GM18499 (cell line): Measurements from ENCODE around the gene PBX4.
A peak's percentile ranks its signal among the peaks of the same experiment; 100 is the strongest.
"Not testable (repeated sequence)": the region's sequence is repeated elsewhere in the genome, so short reads cannot be mapped to it uniquely, and the experiment has no call there.

ENCODE experiments used
- ATAC-seq: cut with Tn5 transposase; IDR thresholded peaks from one replicate; pipeline ENCODE4 v1.9.1; 2021; ENCODE audit warnings: moderate number of reproducible peaks; ENCODE audit not compliant: insufficient read depth, unreplicated experiment

The PBX4 gene, protein sequence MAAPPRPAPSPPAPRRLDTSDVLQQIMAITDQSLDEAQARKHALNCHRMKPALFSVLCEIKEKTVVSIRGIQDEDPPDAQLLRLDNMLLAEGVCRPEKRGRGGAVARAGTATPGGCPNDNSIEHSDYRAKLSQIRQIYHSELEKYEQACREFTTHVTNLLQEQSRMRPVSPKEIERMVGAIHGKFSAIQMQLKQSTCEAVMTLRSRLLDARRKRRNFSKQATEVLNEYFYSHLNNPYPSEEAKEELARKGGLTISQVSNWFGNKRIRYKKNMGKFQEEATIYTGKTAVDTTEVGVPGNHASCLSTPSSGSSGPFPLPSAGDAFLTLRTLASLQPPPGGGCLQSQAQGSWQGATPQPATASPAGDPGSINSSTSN

GRCh38 chr19:19618219-19619051 is at the start of gene PBX4:
TSS of gene PBX4 (minus strand) at chr19:19618687. CDS start at chr19:19618629, 58 bp downstream.
- peak; percentile 93 for ATAC-seq

DNA sequence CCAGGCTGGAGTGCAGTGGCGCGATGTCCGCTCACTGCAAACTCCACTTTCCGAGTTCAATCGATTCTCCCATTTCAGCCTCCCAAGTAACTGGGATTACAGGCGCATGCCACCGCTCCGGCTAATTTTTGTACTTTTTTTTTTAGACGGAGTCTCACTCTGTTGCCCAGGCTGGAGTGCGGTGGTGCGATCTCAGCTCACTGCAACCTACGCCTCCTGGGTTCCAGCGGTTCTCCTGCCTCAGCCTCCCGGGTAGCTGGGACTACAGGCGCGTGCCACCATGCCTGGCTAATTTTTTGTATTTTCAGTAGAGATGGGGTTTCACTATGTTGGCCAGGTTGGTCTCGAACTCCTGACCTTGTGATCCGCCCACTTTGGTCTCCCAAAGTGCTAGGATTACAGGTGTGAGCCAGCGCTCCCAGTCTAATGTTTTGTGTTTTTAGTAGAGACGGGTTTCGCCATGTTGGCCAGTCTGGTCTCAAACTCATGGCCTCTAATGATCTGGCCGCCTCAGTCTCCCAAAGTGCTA is 47.0 kb upstream of the PBX4 start:
- not testable (repeated sequence) for ATAC-seq

GRCh38 chr19:19663256-19664120 is 45.0 kb upstream of the PBX4 start, which contains the start of gene ATP13A1:
TSS of gene ATP13A1 (minus strand) at chr19:19663676. CDS start at chr19:19663666, 10 bp downstream.
- ATAC-seq, result peak; percentile 48

- no peak for ATAC-seq
These were observed 44.4 kb upstream of the PBX4 start for GRCh38 chr19:19662871-19663255.

DNA sequence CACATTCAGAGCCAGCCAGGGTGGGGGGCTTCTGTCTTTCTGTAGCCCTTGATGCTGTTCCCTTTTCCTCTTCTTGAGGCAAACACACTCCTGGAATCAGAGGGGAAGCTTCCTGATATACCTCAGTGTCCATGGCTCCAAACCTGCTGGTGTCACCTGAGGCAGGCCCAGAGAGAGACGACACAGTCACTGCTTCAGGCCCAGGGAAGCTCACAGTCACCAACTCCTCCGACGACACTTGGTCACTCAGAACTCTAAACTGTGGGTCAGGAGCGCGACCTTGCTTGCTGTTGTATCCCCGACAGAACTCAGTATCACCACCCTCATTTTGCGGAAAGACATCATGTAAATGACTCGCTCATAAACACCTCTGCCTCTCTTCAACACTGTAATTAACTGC is 43.9 kb upstream of the PBX4 start:
- ATAC-seq, result no peak

DNA sequence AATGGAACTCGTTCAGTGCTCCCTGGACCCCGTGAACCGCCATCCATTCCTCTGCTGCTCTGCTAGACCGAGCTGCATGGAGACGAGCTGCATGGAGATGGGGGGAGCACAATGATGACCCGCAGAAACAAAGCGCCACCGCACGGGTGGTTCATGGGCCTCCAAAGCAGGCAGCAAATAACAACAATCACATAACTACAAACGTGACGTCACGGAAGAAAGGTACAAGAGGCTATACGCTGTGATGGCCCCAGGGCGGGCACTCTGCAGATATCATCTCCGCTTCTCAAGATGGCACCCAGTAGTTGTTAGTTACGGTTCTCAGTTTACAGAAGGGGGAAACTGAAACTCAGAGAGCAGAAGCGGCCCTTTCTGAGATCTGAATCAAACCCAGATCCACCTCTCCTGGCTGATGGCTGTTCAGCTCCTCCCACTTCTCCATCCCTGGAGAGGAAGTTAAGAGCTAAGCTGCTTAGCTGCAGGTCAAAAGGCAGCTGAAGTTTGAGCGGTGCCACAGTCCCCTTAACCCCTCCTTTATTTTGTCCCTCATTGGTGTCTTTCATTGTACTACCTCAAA is 43.3 kb upstream of the PBX4 start:
- no peak for ATAC-seq

GRCh38 chr19:19661141-19661674 is 42.7 kb upstream of the PBX4 start:
- no peak for ATAC-seq

- no peak for ATAC-seq
These were observed 41.3 kb upstream of the PBX4 start for GRCh38 chr19:19659646-19660245.

DNA sequence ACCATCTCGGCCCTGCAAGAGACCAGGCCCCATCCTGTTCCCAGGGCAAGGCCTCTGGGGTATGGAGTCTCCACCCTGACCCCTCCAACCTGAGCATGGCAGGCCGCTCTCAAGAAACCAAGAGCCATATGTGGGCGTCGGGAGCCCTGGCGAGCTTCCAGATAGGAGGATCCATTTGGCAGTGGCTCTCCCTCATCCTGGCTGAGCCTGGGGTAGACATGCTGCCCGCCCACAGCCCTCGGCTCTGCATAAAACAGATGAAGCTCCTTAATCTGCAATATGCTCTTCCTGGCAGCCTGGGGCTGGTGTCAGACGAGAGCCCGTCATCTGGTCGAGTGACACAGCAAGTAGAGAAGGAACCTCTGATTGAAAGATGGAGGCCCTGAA is 38.9 kb upstream of the PBX4 start:
- no peak for ATAC-seq

- ATAC-seq, result no peak
These were observed 38.2 kb upstream of the PBX4 start for GRCh38 chr19:19656451-19657396.

DNA sequence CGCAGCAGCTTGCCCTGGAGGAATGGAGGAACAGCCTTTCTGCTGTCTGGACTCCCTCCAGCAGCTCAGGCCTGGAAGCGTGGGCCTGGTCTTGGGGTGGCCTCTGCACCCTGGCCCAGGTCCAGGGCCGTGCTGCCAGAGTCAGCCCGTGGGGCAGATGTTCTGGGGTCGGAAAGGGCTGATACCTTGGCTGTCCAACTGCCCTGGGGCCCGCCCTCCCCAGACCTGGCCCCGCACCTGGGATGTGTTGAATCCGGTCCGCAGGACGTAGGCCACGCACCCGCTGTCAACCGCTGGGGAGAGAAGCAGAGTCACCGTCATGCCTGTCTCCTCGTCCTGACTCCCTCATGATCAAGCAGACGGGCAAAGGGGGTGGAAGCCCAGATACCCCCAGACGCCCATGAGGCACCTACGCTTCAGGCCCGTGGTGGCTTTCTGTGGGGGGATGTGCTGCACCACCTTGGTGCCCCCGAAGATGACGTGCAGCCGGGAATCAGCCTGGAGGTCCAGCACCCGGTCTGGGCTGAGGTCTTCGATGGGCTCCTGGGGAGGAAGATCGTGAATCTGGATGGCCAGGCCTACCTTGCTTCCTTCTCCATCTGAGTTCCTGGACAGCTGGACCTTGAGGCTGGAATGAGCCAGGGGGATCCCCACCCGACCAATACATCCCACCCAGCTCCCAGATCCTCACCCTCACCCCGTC is 37.3 kb upstream of the PBX4 start:
- no peak for ATAC-seq

- ATAC-seq, result no peak
These were observed 36.6 kb upstream of the PBX4 start for GRCh38 chr19:19655051-19655594.

GRCh38 chr19:19654441-19654840 is 36.0 kb upstream of the PBX4 start:
- no peak for ATAC-seq

DNA sequence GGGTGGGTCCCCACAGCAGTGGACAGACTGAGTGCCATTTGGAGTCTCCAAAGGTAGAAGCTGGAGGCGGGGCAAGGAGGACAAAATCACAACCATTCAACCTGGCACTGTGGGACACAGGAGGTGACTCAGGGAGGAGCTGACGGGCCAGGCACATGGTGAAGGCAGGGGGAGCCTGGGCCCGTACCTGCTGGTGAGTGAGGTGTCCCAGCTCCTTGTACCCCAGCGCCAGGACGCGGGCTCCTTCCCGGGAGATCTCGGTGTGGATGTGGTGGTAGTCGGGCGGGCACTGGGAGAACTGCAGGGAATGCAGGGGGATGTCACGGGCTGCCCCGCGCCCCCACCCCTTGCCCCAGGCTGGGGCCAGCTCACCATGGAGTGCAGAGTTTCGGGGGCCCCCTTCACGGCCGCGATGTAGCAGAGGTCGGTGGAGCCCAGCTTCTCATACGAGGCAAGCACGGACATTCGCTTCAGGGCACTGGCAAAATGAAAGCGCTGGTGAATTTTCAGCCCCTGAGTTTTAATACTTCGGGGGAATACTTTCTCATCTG is 35.2 kb upstream of the PBX4 start:
- ATAC-seq, result no peak

GRCh38 chr19:19652482-19653295 is 34.2 kb upstream of the PBX4 start:
- ATAC-seq, result no peak

GRCh38 chr19:19651076-19651475 is 32.6 kb upstream of the PBX4 start:
- no peak for ATAC-seq
